Measurements from ENCODE around the gene GPR179. TPM values are rescaled to one million over a fixed set of nuclear protein-coding genes. Genes with fewer than 3 reads are reported as not detected.

The GPR179 gene
- total and polyA plus RNA-seq, 2 donors (not counting 3 experiments of a cell fraction or from before 2014, with no cell fraction given) = not detected

DNA sequence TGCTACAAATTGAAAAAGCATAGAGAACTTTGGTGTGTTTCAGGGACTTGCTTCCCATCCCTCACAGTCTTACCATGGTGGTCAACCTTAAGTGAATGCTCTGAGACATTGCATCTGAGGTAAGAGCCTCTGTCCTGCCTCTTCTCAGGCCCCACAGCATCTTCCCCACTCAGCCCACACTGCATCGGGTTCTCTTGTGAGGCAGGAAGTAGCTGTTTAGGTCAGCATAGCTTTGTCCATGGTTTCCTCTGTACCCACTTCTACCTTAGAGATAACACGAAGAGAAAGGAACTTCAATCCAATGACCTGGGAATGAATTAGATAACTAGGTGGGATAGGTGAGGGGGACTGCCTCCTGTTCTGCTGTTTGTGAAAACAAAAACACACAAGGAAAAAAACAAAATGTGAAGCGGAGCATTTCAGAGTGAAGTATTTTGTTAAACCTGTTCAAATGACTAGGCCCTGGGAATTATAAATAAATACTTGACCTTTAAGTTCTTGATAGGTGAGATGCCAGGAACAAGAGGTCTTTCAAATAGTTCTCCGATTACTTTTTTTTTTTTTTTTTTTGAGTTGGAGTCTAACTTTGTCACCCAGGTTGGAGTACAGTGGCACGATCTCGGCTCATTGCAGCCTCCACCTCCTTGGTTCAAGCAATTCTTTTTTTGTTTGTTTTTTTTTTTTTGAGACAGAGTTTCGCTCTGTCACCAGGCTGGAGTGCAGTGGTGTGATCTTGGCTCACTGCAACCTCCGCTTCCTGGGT is 25.5 kb upstream of the GPR179 start:
- H3K4me1 ChIP-seq (ENCODE audit: control insufficient read depth, extremely low read depth, insufficient read depth, low read length) = no peaks in the 10 kb centered on the region
- no peaks in the 10 kb centered on the region for H3K79me2 ChIP-seq (ENCODE audit: control insufficient read depth, insufficient read depth, low read length)
- peaks cover 0 to 15% of the 10 kb centered on the region in 2 experiments for H3K36me3 ChIP-seq (ENCODE audit: control insufficient read depth in 2 of 2, extremely low read depth in 1 of 2, insufficient read depth in 2 of 2, low read length in 2 of 2)
- no peaks in the 10 kb centered on the region for H3K9me1 ChIP-seq (replicated peaks; ENCODE audit: control insufficient read depth, extremely low read depth, insufficient read depth, low read length)
- intact Hi-C loops (cut with micrococcal nuclease) = no loop called here
- BruUV-seq (replicated peaks) = no TSS peak
- H3K27me3 ChIP-seq (ENCODE audit: control insufficient read depth in 2 of 2, insufficient read depth in 2 of 2, low read length in 2 of 2) = no peaks in the 10 kb centered on the region
- dilution Hi-C loops (cut with MboI; ENCODE audit: extremely low pct_ligation_motif_present, low sequenced_read_pairs) = no loop called here
- no peak for FAIRE-seq
- no peak overlapping the region for H3K4me2 ChIP-seq (ENCODE audit: insufficient read depth, low read length)
- H3K4me3 ChIP-seq (replicated peaks in 1 of 3; ENCODE audit: insufficient read depth in 1 of 3, low read depth in 1 of 3, low read length in 3 of 3) = no peak overlapping the region
- no peak overlapping the region for H3K9ac ChIP-seq (replicated peaks; ENCODE audit: extremely low read depth, insufficient read depth, low read length)
- H4K20me1 ChIP-seq (replicated peaks; ENCODE audit: control insufficient read depth, extremely low read depth, insufficient read depth, low read length) = no peaks in the 10 kb centered on the region
- no peak overlapping the region for H2AFZ ChIP-seq (ENCODE audit: low read depth, low read length)
- DNase-seq (ENCODE audit: low read depth, low spot score) = no peak
- ChIA-PET CTCF (interaction anchor here (0.9 to 1.5 kb wide), 2 partner anchors 20 to 140 kb away, joined by 3 to 6 read pairs; no protein-coding TSS in a partner anchor), POLR2A (interaction anchor here (0.7 kb wide), 1 partner anchor 331 kb away, joined by 4 read pairs; no protein-coding TSS in a partner anchor)
- H3K9me3 ChIP-seq (replicated peaks; ENCODE audit: control insufficient read depth, insufficient read depth, low read length) = no peaks in the 10 kb centered on the region
- no peak for TF ChIP-seq POLR2AphosphoS5 (IDR thresholded peaks at IDR 0.05; ENCODE audit: insufficient read depth, low read depth, low read length)
- TF ChIP-seq POLR2A (IDR thresholded peaks at IDR 0.05; ENCODE audit: low read depth, low read length) = no peak
- TF ChIP-seq, protein P1, sequence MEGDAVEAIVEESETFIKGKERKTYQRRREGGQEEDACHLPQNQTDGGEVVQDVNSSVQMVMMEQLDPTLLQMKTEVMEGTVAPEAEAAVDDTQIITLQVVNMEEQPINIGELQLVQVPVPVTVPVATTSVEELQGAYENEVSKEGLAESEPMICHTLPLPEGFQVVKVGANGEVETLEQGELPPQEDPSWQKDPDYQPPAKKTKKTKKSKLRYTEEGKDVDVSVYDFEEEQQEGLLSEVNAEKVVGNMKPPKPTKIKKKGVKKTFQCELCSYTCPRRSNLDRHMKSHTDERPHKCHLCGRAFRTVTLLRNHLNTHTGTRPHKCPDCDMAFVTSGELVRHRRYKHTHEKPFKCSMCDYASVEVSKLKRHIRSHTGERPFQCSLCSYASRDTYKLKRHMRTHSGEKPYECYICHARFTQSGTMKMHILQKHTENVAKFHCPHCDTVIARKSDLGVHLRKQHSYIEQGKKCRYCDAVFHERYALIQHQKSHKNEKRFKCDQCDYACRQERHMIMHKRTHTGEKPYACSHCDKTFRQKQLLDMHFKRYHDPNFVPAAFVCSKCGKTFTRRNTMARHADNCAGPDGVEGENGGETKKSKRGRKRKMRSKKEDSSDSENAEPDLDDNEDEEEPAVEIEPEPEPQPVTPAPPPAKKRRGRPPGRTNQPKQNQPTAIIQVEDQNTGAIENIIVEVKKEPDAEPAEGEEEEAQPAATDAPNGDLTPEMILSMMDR (IDR thresholded peaks at IDR 0.05; ENCODE audit: extremely low read depth in 1 of 2, insufficient read depth in 1 of 2, low read depth in 1 of 2, low read length in 2 of 2) = no peak
- no peak for TF ChIP-seq MYC (IDR thresholded peaks at IDR 0.05; ENCODE audit: low read depth, low read length)
- TF ChIP-seq, protein P2, sequence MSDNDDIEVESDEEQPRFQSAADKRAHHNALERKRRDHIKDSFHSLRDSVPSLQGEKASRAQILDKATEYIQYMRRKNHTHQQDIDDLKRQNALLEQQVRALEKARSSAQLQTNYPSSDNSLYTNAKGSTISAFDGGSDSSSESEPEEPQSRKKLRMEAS (IDR thresholded peaks at IDR 0.05; ENCODE audit: insufficient read depth, insufficient read length) = no peak
- TF ChIP-seq GATA2 (IDR thresholded peaks at IDR 0.05; ENCODE audit: insufficient read depth, insufficient read length, low read depth, low read length) = no peak
- no peak overlapping the region for H3K27ac ChIP-seq (ENCODE audit: insufficient read depth, low read depth, low read length)

Data from endothelial cell of umbilical vein (primary cell).